Progenitor cell of endocrine pancreas (in vitro differentiated cells): ENCODE data around the gene CCDC116. TPM values are rescaled to one million over a fixed set of nuclear protein-coding genes. Genes with fewer than 3 reads are reported as not detected.
A peak's percentile ranks its signal among the peaks of the same experiment; 100 is the strongest.
"Not testable (repeated sequence)": the region's sequence is repeated elsewhere in the genome, so short reads cannot be mapped to it uniquely, and the experiment has no call there.

Source experiments
- DNase-seq: peaks from one replicate; pipeline ENCODE4 v3.0.0; 2021; ENCODE audit warnings: low spot score; ENCODE audit not compliant: unreplicated experiment
- H3K27ac Mint-ChIP-seq: 2 replicates; pipeline ENCODE4 v1.8.0; 2021; ENCODE audit warnings: mild to moderate bottlenecking, moderate library complexity, mixed read lengths
- H3K27me3 Mint-ChIP-seq: 2 replicates; pipeline ENCODE4 v1.8.0; 2021; ENCODE audit warnings: mixed read lengths
- H3K36me3 Mint-ChIP-seq: 2 replicates; pipeline ENCODE4 v1.8.0; 2022; ENCODE audit warnings: mixed read lengths; ENCODE audit not compliant: insufficient read depth
- H3K4me1 Mint-ChIP-seq: 2 replicates; pipeline ENCODE4 v1.8.0; 2021; ENCODE audit warnings: low read depth, mixed read lengths
- H3K4me3 Mint-ChIP-seq: 2 replicates; pipeline ENCODE4 v1.8.0; 2021; ENCODE audit warnings: low read depth, mild to moderate bottlenecking, moderate library complexity, mixed read lengths
- H3K9me3 Mint-ChIP-seq: 2 replicates; pipeline ENCODE4 v1.8.0; 2021; ENCODE audit warnings: low read depth, mixed read lengths
- CTCF ChIP-seq: fragments of 200-600 bp; sonication (generic); IDR thresholded peaks from one replicate; pipeline ENCODE4 v1.5.0; 2021; ENCODE audit warnings: antibody characterized with exemption, mild to moderate bottlenecking; ENCODE audit not compliant: unreplicated experiment
- total RNA-seq: library from RNA; stranded (reverse); gene quantifications from 2 replicates; pipeline ENCODE4 v1.2.1, GENCODE V29; 2021

The CCDC116 gene
- total RNA-seq, 1 donor from 2014 or later, result 1.3 TPM

GRCh38 chr22:21643533-21644357, 11.2 kb downstream of the CCDC116 start:
- Mint-ChIP-seq H3K4me1 (peaks cover 11% of the 10 kb centered on the region), H3K36me3 (peaks cover 12% of the 10 kb centered on the region), H3K27ac (no peak overlapping the region), H3K4me3 (peak overlapping the region; percentile 19), H3K27me3 (peaks cover 4% of the 10 kb centered on the region), H3K9me3 (no peaks in the 10 kb centered on the region)
- no peak for TF ChIP-seq CTCF
- no peak for DNase-seq

GRCh38 chr22:21645513-21645912, 13.0 kb downstream of the CCDC116 start:
- not testable (repeated sequence) for H3K27ac Mint-ChIP-seq, H3K4me3 Mint-ChIP-seq, DNase-seq, H3K9me3 Mint-ChIP-seq, H3K27me3 Mint-ChIP-seq
- Mint-ChIP-seq H3K36me3 (peaks cover 14% of the 10 kb centered on the region), H3K4me1 (peaks cover 14% of the 10 kb centered on the region)

- Mint-ChIP-seq H3K27ac (peak overlapping the region; percentile 49), H3K27me3 (peaks cover 4% of the 10 kb centered on the region), H3K4me1 (peaks cover 18% of the 10 kb centered on the region), H3K4me3 (no peak overlapping the region), H3K36me3 (peaks cover 14% of the 10 kb centered on the region), H3K9me3 (no peaks in the 10 kb centered on the region)
- TF ChIP-seq CTCF, result peak; percentile 83
- peak; percentile 43 for DNase-seq
These were observed 14.3 kb downstream of the CCDC116 start for GRCh38 chr22:21646608-21647590.

DNA sequence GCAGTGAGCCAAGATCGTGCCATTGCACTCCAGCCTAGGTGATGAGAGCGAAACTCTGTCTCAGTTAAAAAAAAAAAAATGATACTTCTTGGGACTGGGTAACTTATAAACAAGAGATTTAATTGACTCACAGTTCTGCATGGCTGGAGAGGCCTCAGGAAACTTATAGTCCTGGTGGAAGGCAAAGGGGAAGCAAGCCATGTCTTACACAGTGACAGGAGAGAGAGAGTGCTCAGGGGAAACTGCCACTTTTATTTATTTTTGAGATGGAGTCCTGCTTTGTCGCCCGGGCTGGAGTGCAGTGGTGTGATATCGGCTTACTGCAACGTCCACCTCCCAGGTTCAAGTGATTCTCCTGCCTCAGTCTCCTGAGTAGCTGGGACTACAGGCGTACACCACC, 17.7 kb downstream of the CCDC116 start:
- Mint-ChIP-seq H3K36me3 (peaks cover 6% of the 10 kb centered on the region), H3K4me3 (peak overlapping the region; percentile 84), H3K27ac (no peak overlapping the region), H3K9me3 (no peaks in the 10 kb centered on the region), H3K27me3 (no peaks in the 10 kb centered on the region), H3K4me1 (peaks cover 14% of the 10 kb centered on the region)
- no peak for TF ChIP-seq CTCF
- DNase-seq, result no peak

- peaks cover 14% of the 10 kb centered on the region for H3K4me1 Mint-ChIP-seq
- no peaks in the 10 kb centered on the region for H3K9me3 Mint-ChIP-seq
- peak overlapping the region; percentile 84 for H3K4me3 Mint-ChIP-seq
- H3K27ac Mint-ChIP-seq, result peak overlapping the region; percentile 88
- no peaks in the 10 kb centered on the region for H3K27me3 Mint-ChIP-seq
- H3K36me3 Mint-ChIP-seq, result peaks cover 6% of the 10 kb centered on the region
- TF ChIP-seq CTCF, result no peak
- no peak for DNase-seq
These were observed 18.4 kb downstream of the CCDC116 start for GRCh38 chr22:21650823-21651520.
